Ascending aorta (tissue), 2 donors: Measurements from ENCODE around the gene OR2M3. TPM values are rescaled to one million over a fixed set of nuclear protein-coding genes. Genes with fewer than 3 reads are reported as not detected.

Experiments
- DNase-seq, 2 donors: peaks; one replicate each; pipeline ENCODE4 v3.0.0-alpha.2; 2019; ENCODE audit warnings: low spot score in 2 of 2
- H3K27ac ChIP-seq, 2 donors: fragments of 200-600 bp; sonication (generic); one replicate each; pipeline ENCODE4 v1.5.1; 2016 to 2017; ENCODE audit warnings: mild to moderate bottlenecking in 1 of 2
- H3K27me3 ChIP-seq: fragments of 200-600 bp; sonication (generic); one replicate; pipeline ENCODE4 v1.5.1; 2017
- H3K36me3 ChIP-seq, 2 donors: fragments of 200-600 bp; sonication (generic); one replicate each; pipeline ENCODE4 v1.5.1; 2016
- H3K4me1 ChIP-seq, 2 donors: fragments of 200-600 bp; sonication (generic); one replicate each; pipeline ENCODE4 v1.5.1; 2016 to 2017; ENCODE audit warnings: mild to moderate bottlenecking in 1 of 2
- H3K4me3 ChIP-seq, 2 donors: fragments of 200-600 bp; sonication (generic); one replicate each; pipeline ENCODE4 v1.5.1; 2016 to 2017; ENCODE audit warnings: mild to moderate bottlenecking in 1 of 2
- H3K9me3 ChIP-seq, 2 donors: fragments of 200-600 bp; sonication (generic); one replicate each; pipeline ENCODE4 v1.5.1; 2016
- CTCF ChIP-seq, 3 experiments: fragments of 200-600 bp in 2 of 3; fragments of 450-650 bp in 1 of 3; sonication (generic) in 2 of 3; IDR thresholded peaks; one replicate each; pipeline ENCODE4 v1.5.1; 2016 to 2019; ENCODE audit warnings: antibody characterized with exemption in 3 of 3, mild to moderate bottlenecking in 1 of 3, moderate library complexity in 1 of 3
- intact Hi-C: fragments of 100-400 bp; cut with DNase I; formaldehyde crosslinking; loops from one replicate; pipeline ENCODE4 v1.15.1; 2023
- total RNA-seq: library from RNA; depleted of rRNA; stranded (reverse); fragments of >200 nt; gene quantifications from one replicate; pipeline ENCODE4 v1.1.0, GENCODE V29; 2016

Gene OR2M3
- total RNA-seq, 1 donor from 2014 or later = not detected

- no peak overlapping the region for H3K27ac ChIP-seq
- no peaks in the 10 kb centered on the region for H3K9me3 ChIP-seq
- no peaks in the 10 kb centered on the region for H3K27me3 ChIP-seq
- intact Hi-C loops = no loop called here
- H3K36me3 ChIP-seq = no peaks in the 10 kb centered on the region
- H3K4me3 ChIP-seq = no peak overlapping the region
- no peak for TF ChIP-seq CTCF (IDR thresholded peaks at IDR 0.05)
- H3K4me1 ChIP-seq = no peaks in the 10 kb centered on the region
- no peak for DNase-seq
These were observed 31.9 kb upstream of the OR2M3 start for GRCh38 chr1:248165186-248165585.

- no peak for TF ChIP-seq CTCF (IDR thresholded peaks at IDR 0.05)
- Histone ChIP-seq H3K4me3 (no peak within 1 kb of the TSS), H3K4me1 (no peaks in the 10 kb centered on the region), H3K27me3 (no peaks in the 10 kb centered on the region), H3K27ac (no peak within 1 kb of the TSS), H3K9me3 (no peaks in the 10 kb centered on the region), H3K36me3 (no peaks in the 10 kb centered on the region)
- intact Hi-C loops = no loop called here
- DNase-seq = no peak
These were observed 22.5 kb upstream of the OR2M3 start, which contains the start of gene OR2M2 for GRCh38 chr1:248174521-248174920. TSS of gene OR2M2 (plus strand) at chr1:248174821. CDS start at chr1:248179986, 5,165 bp downstream.

GRCh38 chr1:248183996-248184395, 13.1 kb upstream of the OR2M3 start:
- H3K4me3 ChIP-seq = no peak overlapping the region
- intact Hi-C loops = no loop called here
- no peaks in the 10 kb centered on the region for H3K27me3 ChIP-seq
- no peak for TF ChIP-seq CTCF (IDR thresholded peaks at IDR 0.05)
- no peak for DNase-seq
- H3K9me3 ChIP-seq = no peaks in the 10 kb centered on the region
- no peak overlapping the region for H3K27ac ChIP-seq
- no peaks in the 10 kb centered on the region for H3K36me3 ChIP-seq
- no peaks in the 10 kb centered on the region for H3K4me1 ChIP-seq

- H3K9me3 ChIP-seq = no peaks in the 10 kb centered on the region
- H3K27me3 ChIP-seq = no peaks in the 10 kb centered on the region
- no peaks in the 10 kb centered on the region for H3K4me1 ChIP-seq
- no peak for DNase-seq
- H3K4me3 ChIP-seq = no peak overlapping the region
- intact Hi-C loops = no loop called here
- H3K27ac ChIP-seq = no peak overlapping the region
- H3K36me3 ChIP-seq = no peaks in the 10 kb centered on the region
- TF ChIP-seq CTCF (IDR thresholded peaks at IDR 0.05) = no peak
These were observed 9.7 kb upstream of the OR2M3 start for GRCh38 chr1:248187363-248187762.

- intact Hi-C loops = no loop called here
- H3K36me3 ChIP-seq = no peaks in the 10 kb centered on the region
- no peak overlapping the region for H3K4me3 ChIP-seq
- no peaks in the 10 kb centered on the region for H3K9me3 ChIP-seq
- no peaks in the 10 kb centered on the region for H3K4me1 ChIP-seq
- no peak for TF ChIP-seq CTCF (IDR thresholded peaks at IDR 0.05)
- no peaks in the 10 kb centered on the region for H3K27me3 ChIP-seq
- no peak overlapping the region for H3K27ac ChIP-seq
- DNase-seq = no peak
These were observed 8.0 kb upstream of the OR2M3 start for GRCh38 chr1:248189026-248189425.

- no peak for DNase-seq
- H3K27me3 ChIP-seq = no peaks in the 10 kb centered on the region
- H3K4me3 ChIP-seq = no peak overlapping the region
- H3K9me3 ChIP-seq = no peaks in the 10 kb centered on the region
- no peaks in the 10 kb centered on the region for H3K4me1 ChIP-seq
- no peak for TF ChIP-seq CTCF (IDR thresholded peaks at IDR 0.05)
- intact Hi-C loops = no loop called here
- no peak overlapping the region for H3K27ac ChIP-seq
- H3K36me3 ChIP-seq = no peaks in the 10 kb centered on the region
These were observed 2.9 kb upstream of the OR2M3 start for GRCh38 chr1:248194117-248194516.
